GM19240 (cell line): ENCODE measurements around the gene MRPS9.

Source experiments
- DNase-seq: peaks from one replicate; pipeline ENCODE4 v3.0.0; 2011; ENCODE audit warnings: low spot score; ENCODE audit not compliant: insufficient read length

MRPS9 gene

GRCh38 chr2:105037572-105038382 is at the start of gene MRPS9:
MRPS9 (plus strand) TSS chr2:105038069; CDS start chr2:105038093, 24 bp downstream.
- peak; percentile 90 for DNase-seq

DNA sequence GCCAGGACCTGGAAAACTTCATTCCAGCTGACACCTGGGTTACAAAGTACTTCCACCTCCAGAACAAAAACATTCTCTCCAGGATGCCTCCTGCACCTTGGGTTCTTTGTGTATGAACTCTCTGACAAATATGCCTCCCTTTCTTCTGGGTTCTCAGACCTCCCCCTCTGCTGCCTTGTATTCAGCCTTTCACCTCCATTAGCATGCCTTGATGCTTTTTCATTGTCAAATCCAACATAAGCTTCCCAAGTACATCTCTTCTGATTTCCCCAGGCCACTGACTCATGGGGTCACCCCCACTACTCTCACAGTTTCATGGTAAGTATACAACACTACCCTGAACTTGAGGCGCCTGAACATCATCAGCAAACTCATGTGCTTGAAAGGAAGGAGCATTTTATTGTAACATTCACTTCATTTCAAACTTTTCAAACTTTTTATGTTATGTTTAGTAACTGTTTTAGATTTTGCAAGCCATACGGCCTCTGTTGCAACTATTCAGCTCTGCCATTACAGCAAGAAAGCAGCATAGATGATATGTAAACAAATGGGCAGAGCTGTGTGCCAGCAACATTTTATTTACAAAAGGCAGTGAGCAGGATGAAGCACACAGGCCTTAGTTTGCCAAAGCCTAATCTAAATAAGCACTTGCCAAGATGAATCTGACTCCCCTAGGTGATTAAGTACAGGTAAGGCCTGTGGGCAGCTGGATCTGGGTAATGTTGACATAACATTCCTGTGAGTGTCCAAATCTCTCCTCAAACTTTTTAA is 32.5 kb upstream of the MRPS9 start:
- DNase-seq = no peak

- DNase-seq = no peak
Observed at GRCh38 chr2:105007367-105007766, 30.5 kb upstream of the MRPS9 start.

GRCh38 chr2:105032476-105032875 is 5.4 kb upstream of the MRPS9 start:
- no peak for DNase-seq

- DNase-seq = no peak
Observed at GRCh38 chr2:105034170-105034569, 3.7 kb upstream of the MRPS9 start.

GRCh38 chr2:105038383-105039061 is 653 bp downstream of the MRPS9 start:
- DNase-seq = no peak

- no peak for DNase-seq
Observed at GRCh38 chr2:105039559-105039958, 1.7 kb downstream of the MRPS9 start.

DNA sequence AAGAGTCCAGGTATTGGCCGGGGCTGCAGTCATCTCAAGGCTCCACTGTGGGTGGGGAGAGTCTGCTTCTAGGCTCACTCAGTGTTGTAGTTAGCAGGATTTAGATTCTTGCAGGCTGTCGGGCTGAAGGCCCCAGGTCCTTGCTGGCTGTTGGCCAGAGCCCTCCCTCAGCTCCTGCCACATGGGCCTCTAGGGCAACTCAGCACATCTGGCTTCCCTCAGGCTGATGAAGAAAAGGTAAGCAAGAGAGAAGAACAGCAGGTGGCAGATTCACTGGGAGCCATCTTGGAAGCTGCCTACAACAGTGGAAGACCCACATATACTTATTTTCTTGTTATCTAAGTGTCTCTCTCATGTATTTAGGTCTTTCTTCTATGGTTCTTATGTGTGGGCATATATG is 4.3 kb downstream of the MRPS9 start:
- no peak for DNase-seq

DNA sequence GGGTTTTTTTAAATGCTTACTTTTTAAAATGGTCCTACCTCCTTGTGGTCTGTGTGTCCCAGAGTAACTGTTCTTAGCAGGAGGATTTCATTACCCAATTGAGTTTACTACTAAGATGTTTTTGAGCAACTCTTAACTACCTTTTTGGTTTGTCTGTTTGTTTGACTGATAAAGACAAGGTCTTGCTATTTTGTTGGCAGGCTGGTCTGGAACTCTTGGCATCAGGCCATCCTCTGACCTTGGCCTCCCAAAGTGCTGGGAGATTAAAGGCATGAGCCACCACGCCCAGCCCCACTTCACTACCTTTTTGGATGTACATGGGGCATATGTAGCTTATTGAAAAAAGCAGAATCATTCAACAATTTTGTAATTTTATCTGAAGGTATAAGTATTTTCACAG is 14.9 kb downstream of the MRPS9 start:
- DNase-seq = no peak

- DNase-seq = no peak
Observed at GRCh38 chr2:105055613-105056012, 17.7 kb downstream of the MRPS9 start.

DNA sequence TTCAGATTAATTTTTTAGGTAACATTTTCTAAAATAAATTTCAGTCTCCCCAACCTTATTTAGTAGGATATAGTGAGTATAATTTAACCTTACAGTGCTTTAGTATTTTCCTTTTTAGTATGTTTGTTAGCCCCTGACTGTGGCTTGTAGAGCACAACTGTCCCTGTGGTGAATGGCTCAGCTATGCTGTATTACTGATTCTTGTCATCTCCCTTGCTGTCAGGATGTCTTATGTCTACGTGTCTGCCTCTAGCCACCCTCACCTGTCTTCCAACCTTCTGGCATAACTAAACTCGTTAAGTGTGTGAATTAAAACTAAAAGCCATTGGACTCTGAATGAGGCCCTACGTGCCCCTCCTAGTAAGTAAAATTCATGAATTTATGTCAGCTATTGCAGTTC is 18.4 kb downstream of the MRPS9 start:
- DNase-seq = no peak

- DNase-seq = no peak
Observed at GRCh38 chr2:105057005-105057404, 19.1 kb downstream of the MRPS9 start.

DNA sequence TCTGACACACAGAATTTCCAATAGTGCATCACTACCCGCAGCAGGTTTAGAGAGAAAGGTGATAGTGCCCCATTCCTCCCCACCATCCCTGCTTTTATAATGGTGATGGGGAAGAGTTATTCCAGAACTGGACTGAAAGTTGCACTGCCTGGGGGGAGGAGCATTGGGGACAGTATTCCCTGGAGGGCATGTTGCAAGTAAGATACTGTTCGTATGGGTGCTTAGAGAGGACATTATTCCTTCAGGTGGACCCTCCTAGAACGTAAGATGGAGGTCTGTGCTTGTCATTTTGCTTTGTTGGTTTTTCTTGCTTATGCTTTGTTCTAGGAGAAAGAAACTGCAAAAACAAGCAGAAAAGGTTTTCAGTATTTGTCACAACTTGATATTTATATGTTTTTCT is 23.7 kb downstream of the MRPS9 start:
- DNase-seq = no peak

GRCh38 chr2:105062158-105062557 is 24.3 kb downstream of the MRPS9 start:
- no peak for DNase-seq

DNA sequence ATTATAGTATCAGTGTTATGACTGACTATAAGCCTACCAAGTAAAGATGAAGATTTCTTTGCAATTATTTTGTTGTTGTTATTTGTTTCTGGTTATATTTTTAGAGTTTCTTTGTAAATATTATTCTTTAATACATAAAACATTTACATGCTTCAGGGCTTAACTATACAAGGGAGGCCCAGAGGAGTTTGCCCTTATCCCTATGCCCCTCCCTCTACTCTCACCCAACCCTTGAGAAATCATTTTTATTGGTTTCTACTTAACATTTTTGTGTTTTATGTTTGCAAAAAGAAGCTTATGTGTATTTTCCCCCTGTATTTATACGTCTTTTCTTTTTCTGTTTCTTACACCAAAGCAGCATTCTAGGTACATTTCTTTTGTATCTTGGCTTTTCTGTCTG is 30.5 kb downstream of the MRPS9 start:
- DNase-seq = no peak

- DNase-seq = no peak
Observed at GRCh38 chr2:105068875-105069274, 31.0 kb downstream of the MRPS9 start.

DNA sequence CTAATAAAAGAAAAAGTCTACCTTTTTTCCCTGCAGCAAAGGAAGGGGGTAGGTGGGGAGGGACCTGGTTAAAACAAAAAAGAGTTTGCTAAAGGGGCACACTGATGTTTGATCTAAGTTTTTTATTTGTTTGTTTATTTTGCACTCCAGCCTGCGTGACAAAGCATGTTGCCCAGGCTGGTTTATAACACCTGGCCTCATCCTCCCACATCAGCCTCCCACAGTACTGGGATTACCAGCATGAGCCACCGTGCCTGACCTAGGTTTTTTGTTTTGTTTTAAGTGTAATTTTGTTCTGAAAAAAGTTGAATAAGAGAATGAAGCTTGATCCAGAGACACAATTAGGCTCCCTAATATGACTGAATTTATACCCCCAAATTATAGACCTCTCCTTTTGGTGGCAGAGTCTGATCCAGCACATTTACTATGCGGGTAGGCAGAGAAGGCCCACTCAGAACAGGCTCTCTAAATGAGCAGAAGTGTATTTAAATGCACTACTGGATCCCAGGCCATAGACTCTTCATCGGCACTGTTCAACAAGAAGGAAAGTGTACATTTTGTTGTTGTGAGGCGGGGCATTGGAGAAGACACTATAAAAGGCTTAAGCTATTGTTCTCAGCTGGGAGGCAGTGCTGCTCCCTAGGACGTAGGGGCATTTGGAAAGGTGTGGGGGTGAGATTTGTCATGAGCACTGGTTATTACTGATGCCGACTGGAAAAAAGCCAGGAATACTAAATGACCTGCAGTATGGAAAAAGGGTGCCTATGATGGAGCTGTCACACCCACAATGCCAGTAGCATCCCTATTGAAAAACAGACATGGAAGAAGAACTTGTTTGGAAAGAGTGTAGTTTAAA is 32.4 kb downstream of the MRPS9 start:
- DNase-seq = no peak

DNA sequence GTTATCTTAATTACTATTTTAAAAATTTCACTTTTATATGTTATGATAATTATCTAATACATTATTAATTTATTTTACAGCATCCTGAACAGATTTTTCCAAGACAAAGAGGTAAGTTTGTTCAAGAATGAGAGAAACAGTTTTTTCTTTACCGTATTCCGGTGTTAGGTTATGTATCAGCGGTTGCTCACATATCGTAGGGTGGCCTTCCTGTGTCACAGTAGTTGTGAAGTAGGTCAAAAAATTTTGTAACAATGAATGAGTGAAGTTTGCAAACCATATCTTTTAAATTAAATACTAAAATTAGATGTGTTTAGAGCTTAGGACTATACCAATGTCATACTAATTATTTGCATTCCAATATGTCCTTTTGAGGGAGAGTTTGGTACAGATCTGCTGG is 33.5 kb downstream of the MRPS9 start:
- DNase-seq = no peak

DNA sequence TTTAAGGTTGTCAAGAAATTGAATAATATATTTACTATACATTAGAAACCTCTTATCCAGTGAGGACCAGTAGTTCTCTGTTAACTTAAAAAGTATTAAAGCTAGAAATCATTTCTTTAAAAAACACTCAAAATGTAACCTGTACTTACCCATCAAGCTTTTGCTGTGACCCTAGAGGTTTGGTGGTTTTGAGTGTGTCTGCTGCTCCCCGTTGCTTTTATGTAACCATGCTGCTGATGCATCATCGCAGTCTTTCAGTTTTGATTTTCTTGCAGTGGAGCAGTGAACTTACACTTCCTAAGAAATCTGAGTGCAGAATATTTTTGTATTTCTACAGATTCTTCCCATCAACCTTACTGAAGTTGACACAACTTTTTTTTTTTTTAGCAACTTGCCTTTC is 34.2 kb downstream of the MRPS9 start:
- peak; percentile 3 for DNase-seq

DNA sequence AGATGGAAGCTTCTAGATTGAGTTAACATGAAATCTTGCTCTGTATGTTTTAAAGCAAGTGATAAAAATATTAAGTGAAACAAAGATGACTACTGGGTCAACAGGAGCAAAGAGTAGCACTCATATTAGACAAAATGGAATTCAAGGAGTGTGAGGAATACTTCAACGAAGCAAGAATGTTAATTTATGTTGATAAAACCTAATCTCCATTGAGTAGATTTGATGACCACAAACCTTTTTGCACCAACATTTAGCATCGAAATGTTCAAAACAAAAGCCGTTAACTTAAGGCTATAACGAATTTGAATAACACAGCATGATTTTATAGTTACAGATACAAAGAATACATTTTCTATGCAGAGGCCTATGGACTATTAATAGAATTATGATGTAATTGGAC is 35.7 kb downstream of the MRPS9 start:
- no peak for DNase-seq

- no peak for DNase-seq
Observed at GRCh38 chr2:105076121-105076520, 38.3 kb downstream of the MRPS9 start.
